C1 segment of cervical spinal cord (tissue), 14 donors: ENCODE results near the gene KRTAP1-4.
"Not testable (repeated sequence)": the region's sequence is repeated elsewhere in the genome, so short reads cannot be mapped to it uniquely, and the experiment has no call there.

Source experiments
- DNase-seq, 14 donors: peaks; one replicate each; lab custom pipeline; 2025; lab: John Stamatoyannopoulos, UW

The KRTAP1-4 gene

GRCh38 chr17:41004397-41004796, 25.6 kb downstream of the KRTAP1-4 start:
- DNase-seq = no peak

- DNase-seq = no peak
These were observed 26.1 kb downstream of the KRTAP1-4 start for GRCh38 chr17:41003926-41004325.

- DNase-seq = no peak
These were observed 27.2 kb downstream of the KRTAP1-4 start for GRCh38 chr17:41002814-41003213.

DNA sequence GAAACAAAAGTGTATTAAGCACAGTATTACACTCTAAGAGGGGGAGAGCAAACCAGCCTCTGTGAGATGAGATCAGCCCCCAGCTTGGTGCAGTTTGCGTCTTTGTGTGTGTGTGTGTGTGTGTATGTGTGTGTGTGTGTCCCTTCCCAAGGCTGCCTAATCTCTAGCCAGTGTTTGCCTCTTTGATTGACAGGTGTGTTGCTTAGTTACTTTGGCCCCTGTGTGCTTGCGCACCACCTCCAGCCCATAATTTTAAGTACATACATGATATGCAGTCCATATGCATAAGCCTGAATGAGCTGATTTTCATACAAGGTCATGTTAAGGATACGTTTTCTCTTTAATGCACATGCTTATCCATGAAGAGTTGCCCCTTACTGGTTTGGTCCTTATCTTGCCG, 28.2 kb downstream of the KRTAP1-4 start:
- DNase-seq = no peak

DNA sequence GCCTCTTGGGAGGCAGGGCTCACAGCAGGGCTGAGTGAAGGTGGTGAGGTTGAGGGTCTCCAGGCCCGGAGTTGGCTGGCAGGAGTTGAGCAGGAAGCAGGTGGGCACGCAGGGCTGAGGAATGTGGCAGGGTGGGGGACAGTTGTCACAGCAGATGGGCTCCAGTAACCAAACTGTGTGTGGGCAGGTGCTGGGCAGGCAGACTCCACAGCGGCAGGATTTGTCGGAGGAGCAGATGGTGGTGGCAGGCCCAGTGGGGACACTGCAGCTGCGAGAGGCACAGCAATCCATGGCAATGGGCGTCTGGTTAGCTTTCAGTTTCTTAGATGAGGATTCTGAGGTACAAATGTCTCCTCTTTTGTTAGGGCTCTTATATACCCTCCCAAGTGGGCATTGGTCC, 30.4 kb downstream of the KRTAP1-4 start, which contains the start of gene KRTAP3-2:
TSS of gene KRTAP3-2 (minus strand) at position 344 of the 400 bp plus-strand sequence. CDS start at position 291, 53 bp downstream.
- not testable (repeated sequence) for DNase-seq

- no peak for DNase-seq
These were observed 32.6 kb downstream of the KRTAP1-4 start for GRCh38 chr17:40997361-40997760.

DNA sequence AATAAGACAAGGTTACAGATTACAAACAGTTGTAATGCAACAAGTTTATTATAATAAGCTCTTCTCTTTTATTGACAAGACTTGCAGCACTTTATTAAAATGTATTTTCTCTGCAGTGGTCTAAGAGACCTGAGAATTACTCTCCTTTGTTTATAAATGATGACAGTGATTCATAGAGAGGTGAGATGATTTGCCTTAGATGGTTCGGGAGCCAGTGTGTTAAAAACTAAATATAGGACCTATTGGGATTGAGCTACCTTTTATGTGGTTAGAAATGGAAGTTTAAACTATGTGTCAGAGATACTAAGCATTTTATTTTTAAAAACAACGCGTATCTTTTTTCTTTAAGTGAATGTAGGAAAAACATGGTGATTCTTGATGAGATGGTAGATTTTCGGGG, 33.2 kb downstream of the KRTAP1-4 start:
- no peak for DNase-seq

DNA sequence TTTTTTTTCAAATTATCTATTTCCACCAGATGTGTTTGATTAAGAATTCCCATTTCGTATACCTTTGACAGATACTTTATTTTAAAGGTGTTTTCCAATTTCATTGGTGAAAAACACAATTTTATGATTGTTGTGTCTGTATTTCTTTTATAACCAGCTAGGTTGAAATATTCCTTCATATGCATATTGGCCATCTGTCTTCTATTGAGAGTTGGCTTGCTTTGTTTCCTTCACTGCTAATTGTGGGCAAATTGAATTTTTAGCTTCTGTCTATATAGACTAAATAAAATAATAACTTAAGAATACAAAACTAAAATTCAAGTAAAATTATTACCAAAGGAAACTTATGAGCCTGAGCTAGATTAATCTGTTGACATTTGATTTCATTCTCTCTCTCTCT, 34.9 kb downstream of the KRTAP1-4 start:
- no peak for DNase-seq

DNA sequence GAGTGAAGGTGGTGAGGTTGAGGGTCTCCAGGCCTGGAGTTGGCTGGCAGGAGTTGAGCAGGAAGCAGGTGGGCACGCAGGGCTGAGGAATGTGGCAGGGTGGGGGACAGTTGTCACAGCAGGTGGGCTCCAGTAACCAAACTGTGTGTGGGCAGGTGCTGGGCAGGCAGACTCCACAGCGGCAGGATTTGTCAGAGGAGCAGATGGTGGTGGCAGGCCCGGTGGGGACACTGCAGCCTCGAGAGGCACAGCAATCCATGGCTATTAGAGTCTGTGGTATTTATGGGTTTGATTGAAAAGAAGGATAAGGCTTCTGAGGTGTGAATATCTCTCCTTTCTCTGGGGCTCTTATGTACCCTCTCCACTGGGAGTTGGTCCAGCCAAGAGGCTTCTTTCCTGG, 36.2 kb downstream of the KRTAP1-4 start, which contains the start of gene KRTAP3-3:
TSS of gene KRTAP3-3 (minus strand) at position 326 of the 400 bp plus-strand sequence. CDS start at position 259, 67 bp downstream.
- DNase-seq = no peak

DNA sequence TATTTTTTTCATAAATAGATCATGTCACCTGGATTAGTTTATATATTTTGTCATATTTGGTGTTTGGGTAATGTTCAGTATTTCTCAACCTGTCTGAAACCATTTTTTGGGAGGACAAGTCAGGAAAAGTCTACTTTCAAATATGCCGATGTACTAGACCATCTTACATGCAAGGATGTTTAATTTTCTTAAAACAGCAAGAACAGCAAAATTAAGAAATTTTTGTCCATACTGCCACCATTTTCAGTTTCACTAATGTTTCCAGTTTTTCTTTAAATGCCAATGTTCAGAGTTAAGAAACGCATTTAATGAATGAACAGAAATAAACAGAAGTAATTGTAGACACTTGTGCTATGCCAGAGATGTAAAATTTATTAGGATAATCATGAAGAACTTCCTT, 36.9 kb downstream of the KRTAP1-4 start:
- DNase-seq = no peak

DNA sequence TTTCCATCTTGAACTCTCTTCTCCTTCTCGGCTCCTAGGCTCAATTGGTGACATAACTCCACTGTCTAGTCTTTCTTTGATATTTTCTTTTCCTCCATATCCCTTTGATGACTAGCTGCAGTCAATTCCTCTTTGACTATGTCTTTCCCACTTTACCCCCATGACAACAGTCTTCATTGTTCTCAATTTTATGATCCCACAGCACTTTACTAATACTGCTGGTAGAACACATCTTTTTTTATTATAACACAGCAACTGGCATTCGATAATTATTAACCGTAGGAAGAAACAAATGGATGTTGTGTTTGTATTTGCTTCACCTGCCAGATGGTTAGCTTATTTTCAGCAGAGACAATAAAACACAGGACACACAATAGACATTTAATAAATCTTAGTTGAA, 37.3 kb downstream of the KRTAP1-4 start:
- no peak for DNase-seq

DNA sequence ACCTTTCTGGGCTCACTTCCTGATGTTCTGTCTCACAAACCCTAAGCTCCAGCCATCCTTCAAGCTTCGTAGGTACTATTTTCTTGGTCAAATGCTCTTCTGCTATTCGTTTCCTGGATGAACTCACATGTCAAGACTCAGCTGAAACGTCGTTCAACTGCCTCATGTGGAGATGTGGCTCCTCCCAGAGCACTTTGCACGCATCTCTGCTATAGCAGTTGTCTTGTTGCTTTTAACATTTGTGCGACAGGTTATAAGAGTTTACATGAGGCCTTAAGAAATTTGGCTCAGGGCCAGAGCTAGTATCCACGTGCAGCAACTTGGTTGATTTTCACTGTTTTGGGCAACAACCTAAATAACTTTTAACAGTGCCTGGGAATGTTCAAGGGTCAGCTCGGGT, 43.1 kb downstream of the KRTAP1-4 start:
- no peak for DNase-seq

GRCh38 chr17:40984226-40984625, 45.8 kb downstream of the KRTAP1-4 start, which contains the start of gene KRT40:
Gene KRT40, minus strand, starts transcription at chr17:40984326. Its CDS starts 53 bp downstream, at chr17:40984273.
- no peak for DNase-seq

DNA sequence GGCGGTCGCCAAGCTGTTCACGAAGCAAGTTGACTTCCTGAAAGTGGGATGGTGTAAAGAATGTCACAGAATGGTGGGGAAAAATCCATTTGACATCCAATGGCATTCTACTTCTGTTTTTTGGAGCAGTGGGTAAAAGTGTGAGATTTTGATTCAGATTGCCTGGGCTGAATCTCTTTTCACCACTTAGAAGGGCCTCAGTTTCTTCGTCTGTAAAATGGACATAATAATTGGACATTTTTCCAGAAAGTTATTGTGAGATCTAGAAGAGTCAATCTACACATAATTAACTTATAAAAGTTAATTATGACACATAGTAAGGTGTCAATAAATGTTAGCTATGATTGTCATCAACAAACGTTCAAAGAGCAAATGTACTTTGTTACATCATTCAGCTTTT, 48.9 kb downstream of the KRTAP1-4 start:
- DNase-seq = no peak

- DNase-seq = peak in 4 of 14 donors; percentile 3 to 15 (median 10)
These were observed 49.4 kb downstream of the KRTAP1-4 start for GRCh38 chr17:40980596-40980995.

DNA sequence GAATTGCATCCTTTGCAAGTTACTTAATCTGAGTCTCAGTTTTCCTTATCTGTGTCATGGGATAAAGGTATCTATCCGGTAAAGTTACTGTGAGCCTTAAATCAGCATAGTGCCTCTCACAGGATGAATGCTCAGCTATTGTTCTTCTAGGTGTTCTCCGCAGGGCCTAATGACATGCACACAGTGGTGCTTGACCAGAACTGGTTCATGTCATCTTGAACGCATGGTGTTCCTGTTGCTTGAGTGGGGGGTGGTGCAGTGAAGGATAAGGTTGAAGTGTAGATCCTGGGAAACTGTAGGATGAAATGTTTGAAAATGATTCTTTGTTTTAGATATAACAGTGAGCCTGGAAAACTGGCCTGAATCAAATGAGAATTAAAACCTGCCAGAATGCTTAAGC, 49.9 kb downstream of the KRTAP1-4 start:
- no peak for DNase-seq
